Measurements from ENCODE around the gene TMCC1. TPM values are rescaled to one million over a fixed set of nuclear protein-coding genes. Genes with fewer than 3 reads are reported as not detected.

Gene TMCC1
- 18.0 and 21.3 TPM in 2 replicates for total RNA-seq

GRCh38 chr3:129893581-129894070 is at the start of gene TMCC1:
TSS of gene TMCC1 (minus strand) at chr3:129893711.
- Mint-ChIP-seq H3K27ac (peak within 1 kb of the TSS; percentile 85), H3K4me1 (ENCODE audit: low read depth) (peaks cover 35% of the 10 kb centered on the region), H3K4me3 (ENCODE audit: low read depth) (peak within 1 kb of the TSS; percentile 88), H3K36me3 (ENCODE audit: low read depth) (peaks cover 8% of the 10 kb centered on the region), H3K27me3 (ENCODE audit: low read depth) (no peaks in the 10 kb centered on the region), H3K9me3 (no peaks in the 10 kb centered on the region)
- intact Hi-C loops (cut with micrococcal nuclease) = loop anchor here (1.0 to 5.0 kb wide), 4 partner anchors 219 to 453 kb away; partner anchors contain the start of genes IFT122 and PLXND1
- peak; percentile 83 for DNase-seq (ENCODE audit: low spot score)

DNA sequence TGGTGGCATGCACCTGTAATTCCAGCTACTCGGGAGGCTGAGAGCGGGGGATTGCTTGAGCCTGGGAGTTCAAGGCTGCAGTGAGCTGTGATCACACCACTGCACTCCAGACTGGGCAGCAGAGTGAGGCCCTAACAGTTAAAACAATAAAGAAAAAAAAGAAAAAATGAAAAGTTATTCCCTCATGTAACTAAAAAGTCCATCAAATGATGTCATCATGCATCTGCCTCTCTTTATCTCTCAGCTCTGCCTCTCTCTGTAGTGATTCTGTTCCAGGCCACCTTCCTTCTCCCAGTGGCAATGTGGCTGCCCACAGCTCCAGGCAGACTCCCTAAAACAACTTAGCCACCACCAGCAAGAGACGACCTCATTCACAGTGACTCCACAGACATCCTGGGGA is 49.5 kb upstream of the TMCC1 start:
- H3K4me1 Mint-ChIP-seq (ENCODE audit: low read depth) = no peaks in the 10 kb centered on the region
- H3K36me3 Mint-ChIP-seq (ENCODE audit: low read depth) = no peaks in the 10 kb centered on the region
- intact Hi-C loops (cut with micrococcal nuclease) = loop anchor here (10.0 kb wide), 2 partner anchors 62 to 152 kb away; no protein-coding TSS in a partner anchor
- no peak for DNase-seq (ENCODE audit: low spot score)
- H3K9me3 Mint-ChIP-seq = no peaks in the 10 kb centered on the region
- H3K4me3 Mint-ChIP-seq (ENCODE audit: low read depth) = no peak overlapping the region
- no peak overlapping the region for H3K27ac Mint-ChIP-seq
- peaks cover 9% of the 10 kb centered on the region for H3K27me3 Mint-ChIP-seq (ENCODE audit: low read depth)

DNA sequence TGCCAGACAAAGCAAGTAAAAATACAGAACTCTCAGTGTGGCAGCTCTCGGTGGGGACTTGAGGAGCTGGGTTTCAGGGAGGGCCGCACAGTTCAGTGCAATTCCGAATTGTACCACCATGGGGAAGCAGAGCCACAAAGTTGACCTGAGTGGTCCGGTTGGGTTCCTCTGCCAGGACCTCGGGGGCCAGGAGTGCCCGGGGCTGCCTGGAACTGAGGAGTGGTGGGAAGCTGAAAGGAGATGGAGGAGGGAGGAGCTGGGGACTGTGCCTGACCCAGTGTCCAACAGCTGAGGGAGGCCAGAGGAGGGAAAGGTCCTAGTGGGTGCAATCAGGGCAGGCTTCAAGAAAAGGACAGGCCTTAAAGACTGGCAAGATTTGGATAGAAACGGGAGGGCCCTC is 48.8 kb upstream of the TMCC1 start:
- peaks cover 9% of the 10 kb centered on the region for H3K27me3 Mint-ChIP-seq (ENCODE audit: low read depth)
- H3K27ac Mint-ChIP-seq = no peak overlapping the region
- no peaks in the 10 kb centered on the region for H3K9me3 Mint-ChIP-seq
- no peak overlapping the region for H3K4me3 Mint-ChIP-seq (ENCODE audit: low read depth)
- no peaks in the 10 kb centered on the region for H3K36me3 Mint-ChIP-seq (ENCODE audit: low read depth)
- DNase-seq (ENCODE audit: low spot score) = no peak
- no peaks in the 10 kb centered on the region for H3K4me1 Mint-ChIP-seq (ENCODE audit: low read depth)
- intact Hi-C loops (cut with micrococcal nuclease) = loop anchor here (10.0 kb wide), 2 partner anchors 63 to 153 kb away; no protein-coding TSS in a partner anchor

- no peaks in the 10 kb centered on the region for H3K9me3 Mint-ChIP-seq
- no peak overlapping the region for H3K4me3 Mint-ChIP-seq (ENCODE audit: low read depth)
- intact Hi-C loops (cut with micrococcal nuclease) = loop anchor here (10.0 kb wide), 2 partner anchors 65 to 155 kb away; no protein-coding TSS in a partner anchor
- H3K4me1 Mint-ChIP-seq (ENCODE audit: low read depth) = peaks cover 5% of the 10 kb centered on the region
- no peak overlapping the region for H3K27ac Mint-ChIP-seq
- peaks cover 9% of the 10 kb centered on the region for H3K27me3 Mint-ChIP-seq (ENCODE audit: low read depth)
- H3K36me3 Mint-ChIP-seq (ENCODE audit: low read depth) = no peaks in the 10 kb centered on the region
- no peak for DNase-seq (ENCODE audit: low spot score)
Measured at GRCh38 chr3:129940086-129940485, 46.6 kb upstream of the TMCC1 start.

- Mint-ChIP-seq H3K4me3 (ENCODE audit: low read depth) (no peak overlapping the region), H3K27ac (no peak overlapping the region), H3K9me3 (no peaks in the 10 kb centered on the region), H3K4me1 (ENCODE audit: low read depth) (peaks cover 7% of the 10 kb centered on the region), H3K27me3 (ENCODE audit: low read depth) (peaks cover 6% of the 10 kb centered on the region), H3K36me3 (ENCODE audit: low read depth) (no peaks in the 10 kb centered on the region)
- DNase-seq (ENCODE audit: low spot score) = no peak
- intact Hi-C loops (cut with micrococcal nuclease) = loop anchor here (5.0 kb wide), 1 partner anchor 311 kb away; no protein-coding TSS in a partner anchor
Measured at GRCh38 chr3:129938140-129938930, 44.8 kb upstream of the TMCC1 start.

GRCh38 chr3:129937717-129938116 is 44.2 kb upstream of the TMCC1 start:
- H3K27me3 Mint-ChIP-seq (ENCODE audit: low read depth) = peaks cover 6% of the 10 kb centered on the region
- no peaks in the 10 kb centered on the region for H3K9me3 Mint-ChIP-seq
- H3K36me3 Mint-ChIP-seq (ENCODE audit: low read depth) = no peaks in the 10 kb centered on the region
- H3K4me3 Mint-ChIP-seq (ENCODE audit: low read depth) = no peak overlapping the region
- intact Hi-C loops (cut with micrococcal nuclease) = loop anchor here (5.0 kb wide), 1 partner anchor 310 kb away; no protein-coding TSS in a partner anchor
- H3K27ac Mint-ChIP-seq = no peak overlapping the region
- no peak for DNase-seq (ENCODE audit: low spot score)
- peaks cover 7% of the 10 kb centered on the region for H3K4me1 Mint-ChIP-seq (ENCODE audit: low read depth)

DNA sequence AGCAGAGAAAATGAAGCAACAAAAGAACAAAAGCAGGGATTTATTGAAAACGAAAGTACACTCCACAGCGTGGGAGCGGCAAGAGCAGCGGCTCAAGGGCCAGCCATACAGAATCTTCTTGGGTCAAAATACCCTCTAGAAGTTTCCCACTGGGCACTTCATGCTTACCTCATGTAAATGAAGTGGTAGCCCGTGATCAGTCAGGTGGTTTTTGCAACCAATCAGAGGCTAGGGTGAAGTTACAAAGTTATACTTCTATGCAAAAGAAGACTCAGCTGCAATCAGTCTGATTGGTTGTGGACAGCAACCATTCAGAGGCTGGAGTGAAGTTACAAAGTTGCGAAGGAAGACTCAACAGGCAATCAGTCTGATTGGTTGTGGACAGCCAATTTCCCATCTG is 43.2 kb upstream of the TMCC1 start:
- DNase-seq (ENCODE audit: low spot score) = no peak

GRCh38 chr3:129934234-129935123 is 41.0 kb upstream of the TMCC1 start:
- Mint-ChIP-seq H3K4me1 (ENCODE audit: low read depth) (peaks cover 7% of the 10 kb centered on the region), H3K27me3 (ENCODE audit: low read depth) (peaks cover 3% of the 10 kb centered on the region), H3K36me3 (ENCODE audit: low read depth) (no peaks in the 10 kb centered on the region), H3K9me3 (peaks cover 8% of the 10 kb centered on the region), H3K27ac (no peak overlapping the region), H3K4me3 (ENCODE audit: low read depth) (no peak overlapping the region)
- DNase-seq (ENCODE audit: low spot score) = no peak
- intact Hi-C loops (cut with micrococcal nuclease) = loop anchor here (1.0 to 5.0 kb wide), 4 partner anchors 106 to 444 kb away; no protein-coding TSS in a partner anchor

More for the DNA sequence above, 43.2 kb upstream of the TMCC1 start:
- H3K27me3 Mint-ChIP-seq (ENCODE audit: low read depth) = peaks cover 3% of the 10 kb centered on the region
- no peaks in the 10 kb centered on the region for H3K9me3 Mint-ChIP-seq
- no peak overlapping the region for H3K27ac Mint-ChIP-seq
- peak overlapping the region; percentile 53 for H3K4me3 Mint-ChIP-seq (ENCODE audit: low read depth)
- intact Hi-C loops (cut with micrococcal nuclease) = loop anchor here (5.0 kb wide), 1 partner anchor 309 kb away; no protein-coding TSS in a partner anchor
- H3K4me1 Mint-ChIP-seq (ENCODE audit: low read depth) = peaks cover 7% of the 10 kb centered on the region
- H3K36me3 Mint-ChIP-seq (ENCODE audit: low read depth) = no peaks in the 10 kb centered on the region

- Mint-ChIP-seq H3K4me3 (ENCODE audit: low read depth) (no peak overlapping the region), H3K27me3 (ENCODE audit: low read depth) (peaks cover 3% of the 10 kb centered on the region), H3K4me1 (ENCODE audit: low read depth) (peaks cover 7% of the 10 kb centered on the region), H3K27ac (no peak overlapping the region), H3K9me3 (peaks cover 11% of the 10 kb centered on the region), H3K36me3 (ENCODE audit: low read depth) (no peaks in the 10 kb centered on the region)
- no peak for DNase-seq (ENCODE audit: low spot score)
- intact Hi-C loops (cut with micrococcal nuclease) = no loop called here
Measured at GRCh38 chr3:129933471-129933870, 40.0 kb upstream of the TMCC1 start.

- H3K4me3 Mint-ChIP-seq (ENCODE audit: low read depth) = no peak overlapping the region
- peaks cover under 1% of the 10 kb centered on the region for H3K4me1 Mint-ChIP-seq (ENCODE audit: low read depth)
- H3K9me3 Mint-ChIP-seq = peaks cover 17% of the 10 kb centered on the region
- no peak overlapping the region for H3K27ac Mint-ChIP-seq
- no peaks in the 10 kb centered on the region for H3K36me3 Mint-ChIP-seq (ENCODE audit: low read depth)
- DNase-seq (ENCODE audit: low spot score) = no peak
- intact Hi-C loops (cut with micrococcal nuclease) = no loop called here
- peaks cover 2% of the 10 kb centered on the region for H3K27me3 Mint-ChIP-seq (ENCODE audit: low read depth)
Measured at GRCh38 chr3:129929383-129929782, 35.9 kb upstream of the TMCC1 start.

- intact Hi-C loops (cut with micrococcal nuclease) = no loop called here
- no peak for DNase-seq (ENCODE audit: low spot score)
- Mint-ChIP-seq H3K4me3 (ENCODE audit: low read depth) (no peak overlapping the region), H3K4me1 (ENCODE audit: low read depth) (no peaks in the 10 kb centered on the region), H3K27ac (no peak overlapping the region), H3K9me3 (peaks cover 17% of the 10 kb centered on the region), H3K27me3 (ENCODE audit: low read depth) (peaks cover 2% of the 10 kb centered on the region), H3K36me3 (ENCODE audit: low read depth) (no peaks in the 10 kb centered on the region)
Measured at GRCh38 chr3:129927072-129927471, 33.6 kb upstream of the TMCC1 start.

DNA sequence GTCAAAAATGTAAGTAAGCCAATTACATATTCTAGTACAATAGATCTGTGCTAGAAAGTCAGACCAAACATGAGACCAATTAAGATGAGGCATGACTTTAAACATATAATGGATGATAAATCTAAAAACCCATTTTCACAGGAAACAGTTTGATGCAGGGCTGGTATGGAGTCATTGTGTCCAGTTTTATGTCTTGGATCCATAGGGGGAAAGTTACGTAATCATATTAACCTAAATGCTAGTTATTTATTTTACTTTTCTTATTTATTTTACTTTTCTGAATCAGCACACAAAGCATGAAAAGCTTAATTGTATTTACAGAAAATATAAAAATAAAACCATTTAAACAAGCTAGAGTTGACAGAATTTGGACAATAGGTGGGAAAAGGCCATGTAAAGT is 26.3 kb upstream of the TMCC1 start:
- no peak overlapping the region for H3K4me3 Mint-ChIP-seq (ENCODE audit: low read depth)
- H3K27ac Mint-ChIP-seq = no peak overlapping the region
- peaks cover 2% of the 10 kb centered on the region for H3K27me3 Mint-ChIP-seq (ENCODE audit: low read depth)
- no peaks in the 10 kb centered on the region for H3K4me1 Mint-ChIP-seq (ENCODE audit: low read depth)
- no peak for DNase-seq (ENCODE audit: low spot score)
- H3K36me3 Mint-ChIP-seq (ENCODE audit: low read depth) = peaks cover 6% of the 10 kb centered on the region
- H3K9me3 Mint-ChIP-seq = peaks cover 36% of the 10 kb centered on the region
- intact Hi-C loops (cut with micrococcal nuclease) = no loop called here
